Endothelial cell of umbilical vein (primary cell): ENCODE data around the gene NTN3. TPM values are rescaled to one million over a fixed set of nuclear protein-coding genes. Genes with fewer than 3 reads are reported as not detected.

Source experiments
- BruUV-seq: library from RNA; stranded (reverse); fragments of 400-500 nt; replicated peaks from 2 replicates; lab custom pipeline; 2021; lab: Mats Ljungman, UMichigan
- CTCF ChIA-PET: fragments of 300-600, 350-600 bp; sonication (Branson Sonifier 250); formaldehyde crosslinking; loops from one replicate; lab custom pipeline; 2021; ENCODE audit warnings: antibody characterized with exemption, inconsistent platforms; lab: Charles Lee
- POLR2A ChIA-PET: fragments of 300-600, 350-600 bp; sonication (Branson Sonifier 250); formaldehyde crosslinking; loops from one replicate; lab custom pipeline; 2021; ENCODE audit warnings: antibody characterized with exemption, inconsistent platforms; lab: Charles Lee
- DNase-seq: peaks from one replicate; pipeline ENCODE4 v3.0.0-alpha.2; 2011; ENCODE audit warnings: low read depth, low spot score
- FAIRE-seq: peaks from 2 replicates; lab custom pipeline; 2011; peaks lifted over from hg19 to GRCh38; lab: Jason Lieb, UNC
- H2AFZ ChIP-seq: 2 replicates; pipeline ENCODE4 v1.6.0; 2012; ENCODE audit warnings: low read depth, low read length, control low read depth, inconsistent platforms
- H3K27ac ChIP-seq: 2 replicates; pipeline ENCODE4 v1.5.1; 2011; ENCODE audit warnings: low read depth, mild to moderate bottlenecking, control low read depth, low read length, moderate library complexity; ENCODE audit not compliant: insufficient read depth
- H3K27me3 ChIP-seq, 2 experiments: 2 replicates each; pipeline versions ENCODE4 v1.6.0 to v1.6.1; 2011; ENCODE audit warnings: low read length in 2 of 2, mixed read lengths in 1 of 2; ENCODE audit not compliant: control insufficient read depth in 2 of 2, insufficient read depth in 2 of 2
- H3K36me3 ChIP-seq, 2 experiments: 2 replicates in 1 of 2; 3 replicates in 1 of 2; pipeline ENCODE4 v1.5.1; 2011; ENCODE audit warnings: low read length in 2 of 2, mild to moderate bottlenecking in 1 of 2, moderate library complexity in 1 of 2; ENCODE audit not compliant: control insufficient read depth in 2 of 2, insufficient read depth in 2 of 2; ENCODE audit errors: extremely low read depth in 1 of 2
- H3K4me1 ChIP-seq: 3 replicates; pipeline ENCODE4 v1.5.1; 2011; ENCODE audit warnings: mild to moderate bottlenecking, low read length; ENCODE audit not compliant: control insufficient read depth, insufficient read depth; ENCODE audit errors: extremely low read depth
- H3K4me2 ChIP-seq: 2 replicates; pipeline ENCODE4 v1.6.1; 2011; ENCODE audit warnings: low read length, control low read depth, mixed read lengths; ENCODE audit not compliant: insufficient read depth
- H3K4me3 ChIP-seq, 3 experiments: fragments of 200-600 bp in 1 of 3; sonication (generic), shearing (Covaris generic) in 1 of 3; replicated peaks in 1 of 3; 2 replicates each; pipeline ENCODE4 v1.5.1; 2011 to 2016; ENCODE audit warnings: control low read depth in 3 of 3, low read length in 3 of 3, mild to moderate bottlenecking in 2 of 3, inconsistent platforms in 1 of 3, low read depth in 1 of 3, moderate library complexity in 1 of 3; ENCODE audit not compliant: insufficient read depth in 1 of 3
- H3K79me2 ChIP-seq: 2 replicates; pipeline ENCODE4 v1.6.0; 2012; ENCODE audit warnings: low read length, inconsistent platforms; ENCODE audit not compliant: control insufficient read depth, insufficient read depth
- H3K9ac ChIP-seq: replicated peaks from 2 replicates; pipeline ENCODE3; 2011; ENCODE audit warnings: low read length, control low read depth; ENCODE audit not compliant: insufficient read depth; ENCODE audit errors: extremely low read depth
- H3K9me1 ChIP-seq: replicated peaks from 3 replicates; pipeline ENCODE4 v1.6.0; 2011; ENCODE audit warnings: mild to moderate bottlenecking, low read length; ENCODE audit not compliant: control insufficient read depth, insufficient read depth; ENCODE audit errors: extremely low read depth
- H3K9me3 ChIP-seq: replicated peaks from 2 replicates; pipeline ENCODE4 v1.5.1; 2012; ENCODE audit warnings: low read length, inconsistent platforms; ENCODE audit not compliant: control insufficient read depth, insufficient read depth
- H4K20me1 ChIP-seq: replicated peaks from 2 replicates; pipeline ENCODE3; 2011; ENCODE audit warnings: mild to moderate bottlenecking, low read length; ENCODE audit not compliant: control insufficient read depth, insufficient read depth; ENCODE audit errors: extremely low read depth
- EZH2 ChIP-seq: IDR thresholded peaks from 2 replicates; pipeline ENCODE4 v1.6.1; 2012; ENCODE audit warnings: borderline replicate concordance, low read depth, mild to moderate bottlenecking, moderate library complexity, low read length, inconsistent platforms; ENCODE audit not compliant: severe bottlenecking
- FOS ChIP-seq: IDR thresholded peaks from 2 replicates; pipeline ENCODE4 v1.6.1; 2011; ENCODE audit warnings: mild to moderate bottlenecking, low read length, moderate library complexity, borderline replicate concordance; ENCODE audit not compliant: insufficient read depth
- GATA2 ChIP-seq: IDR thresholded peaks from 2 replicates; pipeline ENCODE4 v1.7.0; 2011; ENCODE audit warnings: low read depth, mild to moderate bottlenecking, moderate library complexity, mixed read lengths, low read length; ENCODE audit not compliant: insufficient read length, insufficient read depth
- JUN ChIP-seq: IDR thresholded peaks from 2 replicates; pipeline ENCODE4 v1.6.1; 2011; ENCODE audit warnings: borderline replicate concordance, low read depth; ENCODE audit not compliant: insufficient read length, insufficient read depth
- MYC ChIP-seq: IDR thresholded peaks from one replicate; pipeline ENCODE4 v1.6.1; 2011; ENCODE audit warnings: mild to moderate bottlenecking, low read depth, low read length
- POLR2A ChIP-seq: IDR thresholded peaks from 2 replicates; pipeline ENCODE4 v1.6.1; 2012; ENCODE audit warnings: low read depth, mild to moderate bottlenecking, control low read depth, low read length
- POLR2AphosphoS5 ChIP-seq: IDR thresholded peaks from 2 replicates; pipeline ENCODE4 v1.6.1; 2012; ENCODE audit warnings: low read depth, mild to moderate bottlenecking, control low read depth, low read length, moderate library complexity; ENCODE audit not compliant: insufficient read depth
- dilution Hi-C: fragments of 300-500 bp; cut with MboI; formaldehyde crosslinking; loops from one replicate; pipeline ENCODE4 v1.15.0; 2019; ENCODE audit warnings: low sequenced_read_pairs; ENCODE audit not compliant: extremely low pct_ligation_motif_present
- intact Hi-C: fragments of 100-400 bp; cut with micrococcal nuclease; formaldehyde crosslinking; loops from one replicate; pipeline ENCODE4 v1.10.0; 2022
- polyA plus RNA-seq, 4 experiments: library from polyadenylated mRNA; depleted of rRNA in 3 of 4; stranded (reverse) in 3 of 4; unstranded in 1 of 4; fragments of >200 nt; gene quantifications; 2 replicates each; pipeline versions ENCODE4 v1.2.1 to v1.2.3, GENCODE V29; 2011 to 2012; ENCODE audit warnings: missing spikeins in 1 of 4
- total RNA-seq: library from RNA; stranded (reverse); gene quantifications from 2 replicates; pipeline ENCODE4 v1.2.3, GENCODE V29; 2021
- TF ChIP-seq, protein P1 (sequence below): IDR thresholded peaks from 2 replicates; pipeline ENCODE4 v1.6.1; 2011; ENCODE audit not compliant: insufficient read depth, insufficient read length
- TF ChIP-seq, protein P2 (sequence below), 2 donors: IDR thresholded peaks; 1 replicate in 1 of 2; 2 replicates in 1 of 2; pipeline ENCODE4 v1.5.1; 2011; ENCODE audit warnings: low read length in 2 of 2, mild to moderate bottlenecking in 2 of 2, moderate library complexity in 2 of 2, control low read depth in 1 of 2, inconsistent platforms in 1 of 2, low read depth in 1 of 2; ENCODE audit not compliant: insufficient read depth in 1 of 2; ENCODE audit errors: extremely low read depth in 1 of 2

Gene NTN3
- total and polyA plus RNA-seq, 2 donors (not counting 3 experiments of a cell fraction or from before 2014, with no cell fraction given), result 0.15 TPM; not detected in 1

DNA sequence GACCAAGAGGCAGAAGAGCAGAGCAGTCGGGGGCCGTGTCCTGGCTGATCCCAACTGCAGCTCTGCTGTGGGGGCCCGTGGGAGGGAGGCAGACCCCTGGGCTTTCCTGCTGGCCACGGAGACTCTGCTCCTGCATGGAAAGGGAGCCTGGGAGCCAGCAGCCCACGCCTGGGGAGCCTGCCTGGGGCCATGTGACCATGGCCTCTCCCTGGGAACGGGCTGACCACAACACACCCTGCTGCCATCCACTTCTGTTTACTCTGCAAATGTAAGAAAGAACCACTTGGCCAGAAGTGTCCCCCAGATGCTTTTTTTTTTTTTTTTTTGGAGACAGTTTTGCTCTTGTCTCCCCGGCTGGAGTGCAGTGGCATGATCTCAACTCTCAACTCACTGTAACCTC is 13.2 kb upstream of the NTN3 start:
- no peak overlapping the region for H3K4me2 ChIP-seq
- no peak overlapping the region for H2AFZ ChIP-seq
- dilution Hi-C loops (no loop called here), intact Hi-C loops (no loop called here)
- ChIA-PET POLR2A (no interaction called here), CTCF (interaction anchor here (1.6 kb wide), 1 partner anchor 17 kb away, joined by 4 read pairs; no protein-coding TSS in a partner anchor)
- FAIRE-seq (no peak), DNase-seq (no peak)
- no peaks in the 10 kb centered on the region for H4K20me1 ChIP-seq
- H3K4me1 ChIP-seq, result peaks cover 10% of the 10 kb centered on the region
- no peak overlapping the region for H3K27ac ChIP-seq
- H3K27me3 ChIP-seq, result no peaks in the 10 kb centered on the region
- H3K79me2 ChIP-seq, result no peaks in the 10 kb centered on the region
- no peaks in the 10 kb centered on the region for H3K9me1 ChIP-seq
- no peaks in the 10 kb centered on the region for H3K9me3 ChIP-seq
- BruUV-seq, result no TSS peak
- TF ChIP-seq GATA2, result no peak
- TF ChIP-seq FOS, result no peak
- no peak for TF ChIP-seq POLR2AphosphoS5
- no peak for TF ChIP-seq POLR2A
- no peak for TF ChIP-seq MYC
- TF ChIP-seq, protein P1, sequence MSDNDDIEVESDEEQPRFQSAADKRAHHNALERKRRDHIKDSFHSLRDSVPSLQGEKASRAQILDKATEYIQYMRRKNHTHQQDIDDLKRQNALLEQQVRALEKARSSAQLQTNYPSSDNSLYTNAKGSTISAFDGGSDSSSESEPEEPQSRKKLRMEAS, result no peak
- TF ChIP-seq, protein P2, sequence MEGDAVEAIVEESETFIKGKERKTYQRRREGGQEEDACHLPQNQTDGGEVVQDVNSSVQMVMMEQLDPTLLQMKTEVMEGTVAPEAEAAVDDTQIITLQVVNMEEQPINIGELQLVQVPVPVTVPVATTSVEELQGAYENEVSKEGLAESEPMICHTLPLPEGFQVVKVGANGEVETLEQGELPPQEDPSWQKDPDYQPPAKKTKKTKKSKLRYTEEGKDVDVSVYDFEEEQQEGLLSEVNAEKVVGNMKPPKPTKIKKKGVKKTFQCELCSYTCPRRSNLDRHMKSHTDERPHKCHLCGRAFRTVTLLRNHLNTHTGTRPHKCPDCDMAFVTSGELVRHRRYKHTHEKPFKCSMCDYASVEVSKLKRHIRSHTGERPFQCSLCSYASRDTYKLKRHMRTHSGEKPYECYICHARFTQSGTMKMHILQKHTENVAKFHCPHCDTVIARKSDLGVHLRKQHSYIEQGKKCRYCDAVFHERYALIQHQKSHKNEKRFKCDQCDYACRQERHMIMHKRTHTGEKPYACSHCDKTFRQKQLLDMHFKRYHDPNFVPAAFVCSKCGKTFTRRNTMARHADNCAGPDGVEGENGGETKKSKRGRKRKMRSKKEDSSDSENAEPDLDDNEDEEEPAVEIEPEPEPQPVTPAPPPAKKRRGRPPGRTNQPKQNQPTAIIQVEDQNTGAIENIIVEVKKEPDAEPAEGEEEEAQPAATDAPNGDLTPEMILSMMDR (IDR thresholded peaks at IDR 0.05; ENCODE audit: extremely low read depth in 1 of 2, insufficient read depth in 1 of 2, low read depth in 1 of 2, low read length in 2 of 2), result no peak
- no peak for TF ChIP-seq JUN
- TF ChIP-seq EZH2, result no peak
- H3K9ac ChIP-seq, result no peak overlapping the region
- H3K4me3 ChIP-seq, result no peak overlapping the region
- H3K36me3 ChIP-seq, result peaks cover 11 to 21% of the 10 kb centered on the region in 2 experiments
